Muscle layer of duodenum (tissue), 2 donors: ENCODE data around the gene SNIP1.
"Not testable (repeated sequence)": the region's sequence is repeated elsewhere in the genome, so short reads cannot be mapped to it uniquely, and the experiment has no call there.

Experiments used
- H3K27ac ChIP-seq: one replicate; pipeline ENCODE4 v1.7.0; 2013; ENCODE audit warnings: mild to moderate bottlenecking, low read length
- H3K27me3 ChIP-seq: one replicate; pipeline ENCODE4 v1.7.0; 2013; ENCODE audit warnings: low read depth, mild to moderate bottlenecking, control low read depth, low read length
- H3K36me3 ChIP-seq, 2 donors: one replicate each; pipeline ENCODE4 v1.7.0; 2013; ENCODE audit warnings: low read length in 2 of 2, control low read depth in 1 of 2, mild to moderate bottlenecking in 1 of 2; ENCODE audit not compliant: insufficient read depth in 2 of 2, control insufficient read depth in 1 of 2
- H3K4me1 ChIP-seq, 2 donors: one replicate each; pipeline ENCODE4 v1.7.0; 2013; ENCODE audit warnings: low read length in 2 of 2, mild to moderate bottlenecking in 2 of 2, control low read depth in 1 of 2, moderate library complexity in 1 of 2; ENCODE audit not compliant: insufficient read depth in 2 of 2, control insufficient read depth in 1 of 2
- H3K4me3 ChIP-seq, 2 donors: one replicate each; pipeline ENCODE4 v1.7.0; 2013; ENCODE audit warnings: low read length in 2 of 2, low read depth in 1 of 2, mild to moderate bottlenecking in 1 of 2
- H3K9me3 ChIP-seq, 2 donors: one replicate each; pipeline ENCODE4 v1.7.0; 2013; ENCODE audit warnings: low read length in 2 of 2, control low read depth in 1 of 2, mild to moderate bottlenecking in 1 of 2; ENCODE audit not compliant: control insufficient read depth in 1 of 2
- donor health status: healthy.

SNIP1 gene

DNA sequence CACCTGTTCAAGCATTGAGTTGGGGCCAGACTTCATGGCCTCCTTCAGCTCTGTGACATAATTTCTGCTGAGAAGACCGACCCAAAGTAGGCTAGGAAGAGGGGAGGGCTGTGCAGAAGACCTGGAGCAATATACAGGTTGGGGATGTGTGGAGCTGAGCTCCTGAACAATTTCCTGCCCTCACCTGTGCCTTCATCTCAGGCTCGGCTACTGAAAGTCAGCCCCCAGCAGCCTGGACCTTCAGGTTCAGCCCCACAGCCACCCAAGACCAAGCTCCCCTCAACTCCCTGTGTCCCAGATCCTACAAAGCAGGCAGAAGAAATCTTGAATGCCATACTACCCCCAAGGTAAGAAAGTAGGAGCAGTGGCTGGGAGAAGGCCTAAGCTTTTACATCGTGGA, 3.3 kb upstream of the SNIP1 start:
- H3K4me3 ChIP-seq = peak overlapping the region; percentile 49 to 63
- no peaks in the 10 kb centered on the region for H3K9me3 ChIP-seq
- peaks cover 0 to 15% of the 10 kb centered on the region in 2 donors for H3K36me3 ChIP-seq
- no peak overlapping the region for H3K27ac ChIP-seq
- H3K27me3 ChIP-seq = no peaks in the 10 kb centered on the region
- H3K4me1 ChIP-seq = peaks cover 11 to 32% of the 10 kb centered on the region in 2 donors

DNA sequence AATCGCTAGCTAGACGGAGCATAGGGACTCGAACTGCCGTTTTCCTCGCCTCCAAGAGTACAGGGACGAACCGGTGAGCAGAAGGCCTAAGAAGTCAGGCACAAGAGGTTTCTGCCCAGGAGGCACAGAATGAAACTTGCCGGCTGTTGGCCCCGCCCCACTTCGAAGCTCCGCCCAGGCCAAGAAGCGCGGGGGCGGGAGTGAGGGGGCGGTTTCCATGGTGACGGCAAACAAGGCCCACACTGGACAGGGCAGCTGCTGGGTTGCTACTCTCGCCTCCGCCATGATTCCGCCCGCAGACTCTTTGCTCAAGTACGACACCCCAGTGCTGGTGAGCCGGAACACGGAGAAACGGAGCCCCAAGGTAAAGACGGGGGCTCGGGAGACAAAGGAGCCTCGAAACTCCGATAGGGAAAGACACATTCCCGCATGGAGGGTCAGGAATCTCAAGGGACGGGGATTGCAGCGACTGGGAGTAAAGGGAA, 2.7 kb upstream of the SNIP1 start, which contains the start of gene DNALI1:
TSS of gene DNALI1 (plus strand) at position 229 of the 485 bp plus-strand sequence. CDS start at position 284, 55 bp downstream.
- H3K36me3 ChIP-seq = peaks cover 0 to 19% of the 10 kb centered on the region in 2 donors
- peaks cover 11 to 34% of the 10 kb centered on the region in 2 donors for H3K4me1 ChIP-seq
- H3K27me3 ChIP-seq = no peaks in the 10 kb centered on the region
- H3K27ac ChIP-seq = peak within 1 kb of the TSS; percentile 33
- H3K9me3 ChIP-seq = no peaks in the 10 kb centered on the region
- peak within 1 kb of the TSS; percentile 49 to 63 for H3K4me3 ChIP-seq

- Histone ChIP-seq H3K4me1 (peaks cover 11 to 40% of the 10 kb centered on the region in 2 donors), H3K27ac (peak overlapping the region; percentile 87), H3K36me3 (peaks cover 0 to 23% of the 10 kb centered on the region in 2 donors), H3K9me3 (no peaks in the 10 kb centered on the region), H3K27me3 (no peaks in the 10 kb centered on the region), H3K4me3 (peak overlapping the region; percentile 88 to 91)
Measured at GRCh38 chr1:37553598-37553926, 531 bp downstream of the SNIP1 start.

DNA sequence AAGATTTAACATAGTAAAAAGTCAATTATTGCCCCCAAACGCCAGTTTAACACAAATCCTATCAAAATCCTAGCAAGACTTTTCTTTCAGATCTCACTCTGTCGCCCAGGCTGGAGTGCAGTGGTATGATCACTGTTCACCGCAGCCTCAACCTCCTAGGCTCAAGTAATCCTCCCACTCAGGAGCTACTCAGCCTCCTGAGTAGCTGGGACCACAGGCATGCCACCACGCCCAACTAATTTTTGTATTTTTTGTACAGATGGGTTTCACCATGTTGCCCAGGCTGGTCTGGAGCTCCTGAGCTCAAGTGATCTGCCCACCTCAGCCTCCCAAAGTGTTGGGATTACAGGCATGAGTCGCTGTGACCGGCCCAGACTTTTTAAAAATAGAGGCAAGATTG, 4.8 kb downstream of the SNIP1 start:
- no peak overlapping the region for H3K4me3 ChIP-seq
- no peaks in the 10 kb centered on the region for H3K9me3 ChIP-seq
- H3K4me1 ChIP-seq = peaks cover 11 to 20% of the 10 kb centered on the region in 2 donors
- H3K27me3 ChIP-seq = no peaks in the 10 kb centered on the region
- H3K27ac ChIP-seq = no peak overlapping the region
- H3K36me3 ChIP-seq = peaks cover 14 to 49% of the 10 kb centered on the region in 2 donors

DNA sequence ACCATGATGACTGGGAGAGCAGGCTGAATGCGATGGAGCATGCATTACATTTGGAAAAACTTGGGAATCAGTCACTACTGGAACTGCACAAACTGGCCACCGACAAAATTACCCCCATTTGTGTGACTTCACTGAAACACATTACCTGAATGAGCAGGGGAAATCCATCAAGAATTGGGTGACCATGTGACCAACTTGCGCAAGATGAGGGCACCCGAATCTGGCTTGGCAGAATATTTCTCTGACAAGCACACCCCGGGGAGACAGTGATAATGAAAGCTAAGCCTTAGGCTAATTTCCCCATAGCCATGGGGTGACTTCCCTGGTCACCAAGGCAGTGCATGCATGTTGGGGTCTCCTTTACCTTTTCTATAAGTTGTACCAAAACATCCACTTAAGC, 9.1 kb downstream of the SNIP1 start:
- Histone ChIP-seq H3K4me3 (no peak overlapping the region), H3K27ac (no peak overlapping the region), H3K9me3 (no peaks in the 10 kb centered on the region), H3K36me3 (peaks cover 24 to 47% of the 10 kb centered on the region in 2 donors), H3K4me1 (no peaks in the 10 kb centered on the region), H3K27me3 (no peaks in the 10 kb centered on the region)

DNA sequence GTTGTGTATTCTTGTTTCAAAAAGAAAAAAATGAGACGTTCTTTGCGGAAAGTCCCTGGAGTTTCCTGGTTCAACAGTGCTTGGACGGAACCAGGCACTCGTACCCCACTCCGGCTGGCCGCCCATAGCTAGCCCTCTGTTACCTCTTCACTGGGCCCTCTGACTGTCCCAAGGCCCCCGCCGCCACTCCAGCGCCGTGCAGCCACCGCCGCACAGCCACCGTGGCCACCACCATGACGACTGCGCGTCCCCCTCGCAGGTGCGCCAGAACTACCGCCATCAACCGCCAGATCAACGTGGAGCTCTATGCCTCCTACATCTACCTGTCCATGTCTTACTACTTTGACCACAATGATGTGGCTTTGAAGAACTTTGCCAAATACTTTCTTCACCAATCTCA, 9.6 kb downstream of the SNIP1 start:
- Histone ChIP-seq H3K27ac (no peak overlapping the region), H3K4me3 (no peak overlapping the region), H3K36me3 (peaks cover 26 to 51% of the 10 kb centered on the region in 2 donors), H3K27me3 (no peaks in the 10 kb centered on the region), H3K9me3 (no peaks in the 10 kb centered on the region), H3K4me1 (no peaks in the 10 kb centered on the region)

- Histone ChIP-seq H3K4me3 (no peak overlapping the region), H3K36me3 (peaks cover 34 to 47% of the 10 kb centered on the region in 2 donors), H3K27me3 (no peaks in the 10 kb centered on the region), H3K4me1 (no peaks in the 10 kb centered on the region), H3K27ac (no peak overlapping the region), H3K9me3 (no peaks in the 10 kb centered on the region)
Measured at GRCh38 chr1:37540036-37540785, 13.9 kb downstream of the SNIP1 start.

GRCh38 chr1:37539154-37539553, 14.9 kb downstream of the SNIP1 start:
- not testable (repeated sequence) for H3K27ac ChIP-seq, H3K4me3 ChIP-seq, H3K9me3 ChIP-seq, H3K4me1 ChIP-seq, H3K27me3 ChIP-seq
- H3K36me3 ChIP-seq = peaks cover 29 to 38% of the 10 kb centered on the region in 2 donors

- H3K4me1 ChIP-seq = no peaks in the 10 kb centered on the region
- H3K4me3 ChIP-seq = no peak overlapping the region
- peaks cover 31 to 38% of the 10 kb centered on the region in 2 donors for H3K36me3 ChIP-seq
- no peaks in the 10 kb centered on the region for H3K9me3 ChIP-seq
- H3K27ac ChIP-seq = no peak overlapping the region
- H3K27me3 ChIP-seq = no peaks in the 10 kb centered on the region
Measured at GRCh38 chr1:37537378-37537777, 16.7 kb downstream of the SNIP1 start.

GRCh38 chr1:37533317-37534093, 20.6 kb downstream of the SNIP1 start:
- H3K4me1 ChIP-seq = no peaks in the 10 kb centered on the region
- H3K9me3 ChIP-seq = no peaks in the 10 kb centered on the region
- H3K36me3 ChIP-seq = peaks cover 14 to 19% of the 10 kb centered on the region in 2 donors
- H3K27ac ChIP-seq = peak overlapping the region; percentile 37
- H3K27me3 ChIP-seq = no peaks in the 10 kb centered on the region
- no peak overlapping the region for H3K4me3 ChIP-seq

DNA sequence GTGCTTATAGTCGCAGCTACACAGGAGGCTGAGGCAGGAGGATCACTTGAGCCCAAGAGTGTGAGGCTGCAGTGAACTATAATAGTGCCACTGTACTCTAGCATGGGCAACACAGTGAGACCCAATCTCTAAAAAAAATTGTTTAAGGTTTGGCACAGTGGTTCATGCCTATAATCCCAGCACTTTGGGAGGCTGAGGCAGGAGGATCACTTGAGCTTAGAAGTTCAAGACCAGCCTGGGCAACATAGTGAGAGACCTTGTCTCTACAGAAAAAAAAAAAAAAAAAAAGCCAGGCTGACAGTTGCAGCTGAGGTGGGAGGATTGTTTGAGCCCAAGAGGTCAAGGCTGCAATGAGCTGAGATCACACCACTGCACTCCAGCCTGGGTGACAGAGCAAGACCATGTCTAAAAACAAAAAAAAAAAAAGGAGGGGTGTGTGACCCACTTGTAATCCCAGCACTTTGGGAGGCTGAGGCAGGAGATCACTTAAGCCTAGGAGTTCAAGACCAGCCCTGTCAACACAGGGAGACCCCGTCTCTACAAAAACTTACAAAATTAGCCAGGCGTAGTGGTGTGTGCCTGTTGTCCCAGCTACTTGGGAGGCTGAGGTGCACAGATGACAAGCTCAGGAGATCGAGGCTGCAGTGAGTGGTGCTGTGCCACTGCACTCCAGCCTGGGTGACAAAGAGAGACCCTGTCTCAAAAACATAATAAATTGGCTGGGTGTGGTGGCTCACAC, 21.5 kb downstream of the SNIP1 start:
- H3K27me3 ChIP-seq, H3K27ac ChIP-seq, H3K4me3 ChIP-seq, H3K4me1 ChIP-seq, H3K9me3 ChIP-seq: not testable (repeated sequence)
- peaks cover 8 to 16% of the 10 kb centered on the region in 2 donors for H3K36me3 ChIP-seq
